ENCODE data around the gene FOXL1. TPM values are rescaled to one million over a fixed set of nuclear protein-coding genes. Genes with fewer than 3 reads are reported as not detected.
A peak's percentile ranks its signal among the peaks of the same experiment; 100 is the strongest.

FOXL1 gene
- total RNA-seq, 1 donor: under 0.01 TPM

GRCh38 chr16:86598607-86599565 lies 20.5 kb downstream of the FOXL1 start:
- peak in 2 of 3 donors; percentile 15 to 54 for DNase-seq (ENCODE audit: low read depth in 2 of 3, low spot score in 2 of 3)

- no peak for DNase-seq (ENCODE audit: low read depth in 2 of 3, low spot score in 2 of 3)
These were observed 23.0 kb downstream of the FOXL1 start for GRCh38 chr16:86601356-86601755.

GRCh38 chr16:86602521-86602920 lies 24.2 kb downstream of the FOXL1 start:
- DNase-seq (ENCODE audit: low read depth in 2 of 3, low spot score in 2 of 3): no peak

- DNase-seq (ENCODE audit: low read depth in 2 of 3, low spot score in 2 of 3): peak; percentile 17 to 62 (median 43)
These were observed 26.3 kb downstream of the FOXL1 start for GRCh38 chr16:86604436-86605193.

- DNase-seq (ENCODE audit: low read depth in 2 of 3, low spot score in 2 of 3): peak in 1 of 3 donors; percentile 3
These were observed 27.6 kb downstream of the FOXL1 start for GRCh38 chr16:86605950-86606349.

- no peak for DNase-seq (ENCODE audit: low read depth in 2 of 3, low spot score in 2 of 3)
These were observed 30.0 kb downstream of the FOXL1 start for GRCh38 chr16:86608301-86608747.

- DNase-seq (ENCODE audit: low read depth in 2 of 3, low spot score in 2 of 3): no peak
These were observed 30.8 kb downstream of the FOXL1 start for GRCh38 chr16:86609115-86609514.

- DNase-seq (ENCODE audit: low read depth in 2 of 3, low spot score in 2 of 3): no peak
These were observed 31.3 kb downstream of the FOXL1 start for GRCh38 chr16:86609661-86610060.

GRCh38 chr16:86610779-86611524 lies 32.6 kb downstream of the FOXL1 start:
- no peak for DNase-seq (ENCODE audit: low read depth in 2 of 3, low spot score in 2 of 3)

GRCh38 chr16:86611525-86611855 lies 33.1 kb downstream of the FOXL1 start:
- no peak for DNase-seq (ENCODE audit: low read depth in 2 of 3, low spot score in 2 of 3)

- DNase-seq (ENCODE audit: low read depth in 2 of 3, low spot score in 2 of 3): no peak
These were observed 33.6 kb downstream of the FOXL1 start for GRCh38 chr16:86611941-86612340.

GRCh38 chr16:86614699-86615098 lies 36.4 kb downstream of the FOXL1 start:
- no peak for DNase-seq (ENCODE audit: low read depth in 2 of 3, low spot score in 2 of 3)

GRCh38 chr16:86616906-86617305 lies 38.6 kb downstream of the FOXL1 start:
- no peak for DNase-seq (ENCODE audit: low read depth in 2 of 3, low spot score in 2 of 3)

- DNase-seq (ENCODE audit: low read depth in 2 of 3, low spot score in 2 of 3): no peak
These were observed 40.3 kb downstream of the FOXL1 start for GRCh38 chr16:86618431-86619238.

- DNase-seq (ENCODE audit: low read depth in 2 of 3, low spot score in 2 of 3): no peak
These were observed 41.0 kb downstream of the FOXL1 start for GRCh38 chr16:86619239-86619794.

GRCh38 chr16:86620184-86620583 lies 41.8 kb downstream of the FOXL1 start:
- no peak for DNase-seq (ENCODE audit: low read depth in 2 of 3, low spot score in 2 of 3)

- no peak for DNase-seq (ENCODE audit: low read depth in 2 of 3, low spot score in 2 of 3)
These were observed 43.6 kb downstream of the FOXL1 start for GRCh38 chr16:86621966-86622365.

GRCh38 chr16:86622700-86623615 lies 44.6 kb downstream of the FOXL1 start:
- no peak for DNase-seq (ENCODE audit: low read depth in 2 of 3, low spot score in 2 of 3)

- DNase-seq (ENCODE audit: low read depth in 2 of 3, low spot score in 2 of 3): no peak
These were observed 46.7 kb downstream of the FOXL1 start for GRCh38 chr16:86625029-86625428.
